Transverse colon (tissue), 4 donors: Measurements from ENCODE around the gene PTPN18. TPM values are rescaled to one million over a fixed set of nuclear protein-coding genes. Genes with fewer than 3 reads are reported as not detected.

ENCODE experiments used
- DNase-seq: peaks from one replicate; pipeline ENCODE4 v3.0.0-alpha.2; 2019
- H3K27ac ChIP-seq, 4 donors: fragments of 200-600 bp; sonication (generic); 2 replicates each; pipeline ENCODE4 v1.5.1; 2016 to 2018; ENCODE audit warnings: inconsistent platforms in 4 of 4
- H3K27me3 ChIP-seq: fragments of 200-600 bp; sonication (generic); 2 replicates; pipeline ENCODE4 v1.5.1; 2017; ENCODE audit warnings: inconsistent platforms
- H3K36me3 ChIP-seq, 4 donors: fragments of 200-600 bp; sonication (generic); 2 replicates each; pipeline ENCODE4 v1.5.1; 2017 to 2019; ENCODE audit warnings: inconsistent platforms in 4 of 4
- H3K4me1 ChIP-seq, 4 donors: fragments of 200-600 bp; sonication (generic); 2 replicates each; pipeline ENCODE4 v1.5.1; 2017 to 2020; ENCODE audit warnings: inconsistent platforms in 4 of 4
- H3K4me3 ChIP-seq, 4 donors: fragments of 200-600 bp; sonication (generic); 1 replicate in 1 of 4; 2 replicates in 3 of 4; pipeline versions ENCODE4 v1.5.1 to v1.6.1; 2017 to 2019; ENCODE audit warnings: inconsistent platforms in 4 of 4
- H3K9me3 ChIP-seq, 2 donors: fragments of 200-600 bp; sonication (generic); 2 replicates each; pipeline ENCODE4 v1.5.1; 2017 to 2019; ENCODE audit warnings: inconsistent platforms in 2 of 2
- EP300 ChIP-seq: sonication (generic); formaldehyde crosslinking; IDR thresholded peaks from one replicate; pipeline ENCODE4 v1.6.1; 2017; ENCODE audit warnings: antibody characterized with exemption, low read depth
- POLR2A ChIP-seq: fragments of 450-650 bp; IDR thresholded peaks from one replicate; pipeline ENCODE4 v1.6.1; 2016; ENCODE audit warnings: antibody characterized with exemption, mild to moderate bottlenecking, moderate library complexity
- POLR2AphosphoS5 ChIP-seq, 3 donors: sonication (generic); formaldehyde crosslinking; IDR thresholded peaks; one replicate each; pipeline ENCODE4 v1.6.1; 2016; ENCODE audit warnings: antibody characterized with exemption in 3 of 3
- WGBS, 2 donors: methylation state at CpG; one replicate each; pipeline ENCODE4 v1.1.5; 2018; ENCODE audit warnings: low coverage in 1 of 2; 5-methylcytosine and 5-hydroxymethylcytosine counted together
- in situ Hi-C, 4 donors: fragments of 200-750 bp; cut with MboI; loops; one replicate each; pipeline versions ENCODE4 v1.15.0 to v1.15.1; 2017; ENCODE audit warnings: low sequenced_read_pairs in 3 of 4, low pct_ligation_motif_present in 1 of 4, low pct_unique_long_range_greater_than_20kb in 1 of 4
- intact Hi-C: fragments of 100-400 bp; cut with DNase I; formaldehyde crosslinking; loops from one replicate; pipeline ENCODE4 v1.15.1; 2023; ENCODE audit warnings: low total_unique reads
- total RNA-seq, 4 donors: library from RNA; depleted of rRNA; stranded (reverse); fragments of >200 nt; gene quantifications; one replicate each; pipeline ENCODE4 v1.1.0, GENCODE V29; 2016
- TF ChIP-seq, protein P1 (sequence below), 5 experiments: fragments of 200-600 bp in 3 of 5; fragments of 450-650 bp in 2 of 5; sonication (generic) in 3 of 5; IDR thresholded peaks; 1 replicate in 2 of 5; 2 replicates in 3 of 5; pipeline ENCODE4 v1.5.1; 2016 to 2017; ENCODE audit warnings: antibody characterized with exemption in 5 of 5, inconsistent platforms in 3 of 5, mild to moderate bottlenecking in 2 of 5, moderate library complexity in 1 of 5

PTPN18 gene
- total RNA-seq, 4 donors from 2014 or later: 136 to 168 (median 148) TPM

DNA sequence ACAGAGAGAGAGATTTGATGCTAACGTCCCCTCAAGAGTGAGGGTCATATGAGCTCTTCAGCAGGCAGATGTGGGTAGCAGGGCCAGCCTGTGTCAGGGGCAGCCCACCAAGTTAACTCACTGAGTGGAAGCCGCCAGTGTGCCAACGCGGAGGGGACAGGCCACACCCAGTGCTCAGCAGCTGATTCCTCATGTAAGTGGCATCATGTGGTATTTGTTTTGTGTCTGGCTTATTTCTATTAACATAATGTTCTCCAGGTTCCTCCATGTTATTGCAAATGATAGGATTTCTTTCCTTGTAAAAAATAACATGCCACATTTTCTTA lies 9.2 kb upstream of the PTPN18 start:
- 83% methylated on average over 4 of the region's 4 CpGs; no CpG with 5 or more reads in 1 of the 2 donors for WGBS, 2 donors
- TF ChIP-seq EP300: no peak
- TF ChIP-seq, protein P1, sequence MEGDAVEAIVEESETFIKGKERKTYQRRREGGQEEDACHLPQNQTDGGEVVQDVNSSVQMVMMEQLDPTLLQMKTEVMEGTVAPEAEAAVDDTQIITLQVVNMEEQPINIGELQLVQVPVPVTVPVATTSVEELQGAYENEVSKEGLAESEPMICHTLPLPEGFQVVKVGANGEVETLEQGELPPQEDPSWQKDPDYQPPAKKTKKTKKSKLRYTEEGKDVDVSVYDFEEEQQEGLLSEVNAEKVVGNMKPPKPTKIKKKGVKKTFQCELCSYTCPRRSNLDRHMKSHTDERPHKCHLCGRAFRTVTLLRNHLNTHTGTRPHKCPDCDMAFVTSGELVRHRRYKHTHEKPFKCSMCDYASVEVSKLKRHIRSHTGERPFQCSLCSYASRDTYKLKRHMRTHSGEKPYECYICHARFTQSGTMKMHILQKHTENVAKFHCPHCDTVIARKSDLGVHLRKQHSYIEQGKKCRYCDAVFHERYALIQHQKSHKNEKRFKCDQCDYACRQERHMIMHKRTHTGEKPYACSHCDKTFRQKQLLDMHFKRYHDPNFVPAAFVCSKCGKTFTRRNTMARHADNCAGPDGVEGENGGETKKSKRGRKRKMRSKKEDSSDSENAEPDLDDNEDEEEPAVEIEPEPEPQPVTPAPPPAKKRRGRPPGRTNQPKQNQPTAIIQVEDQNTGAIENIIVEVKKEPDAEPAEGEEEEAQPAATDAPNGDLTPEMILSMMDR (IDR thresholded peaks at IDR 0.05): no peak
- TF ChIP-seq POLR2AphosphoS5 (IDR thresholded peaks at IDR 0.05): no peak
- TF ChIP-seq POLR2A: no peak
- no peak for DNase-seq
- H3K4me1 ChIP-seq: peaks cover 7 to 12% (median 10%) of the 10 kb centered on the region in 4 donors
- H3K36me3 ChIP-seq: peaks cover 0 to 28% (median 8%) of the 10 kb centered on the region in 4 donors
- no peaks in the 10 kb centered on the region for H3K27me3 ChIP-seq
- intact Hi-C loops: no loop called here
- in situ Hi-C loops: loop anchor here in 3 of 4 donors (25.0 kb wide), 3 partner anchors 184 to 741 kb away; partner anchors contain the start of gene FAM168B (in 1 of the 3)
- no peaks in the 10 kb centered on the region for H3K9me3 ChIP-seq
- no peak overlapping the region for H3K27ac ChIP-seq
- H3K4me3 ChIP-seq: no peak overlapping the region

DNA sequence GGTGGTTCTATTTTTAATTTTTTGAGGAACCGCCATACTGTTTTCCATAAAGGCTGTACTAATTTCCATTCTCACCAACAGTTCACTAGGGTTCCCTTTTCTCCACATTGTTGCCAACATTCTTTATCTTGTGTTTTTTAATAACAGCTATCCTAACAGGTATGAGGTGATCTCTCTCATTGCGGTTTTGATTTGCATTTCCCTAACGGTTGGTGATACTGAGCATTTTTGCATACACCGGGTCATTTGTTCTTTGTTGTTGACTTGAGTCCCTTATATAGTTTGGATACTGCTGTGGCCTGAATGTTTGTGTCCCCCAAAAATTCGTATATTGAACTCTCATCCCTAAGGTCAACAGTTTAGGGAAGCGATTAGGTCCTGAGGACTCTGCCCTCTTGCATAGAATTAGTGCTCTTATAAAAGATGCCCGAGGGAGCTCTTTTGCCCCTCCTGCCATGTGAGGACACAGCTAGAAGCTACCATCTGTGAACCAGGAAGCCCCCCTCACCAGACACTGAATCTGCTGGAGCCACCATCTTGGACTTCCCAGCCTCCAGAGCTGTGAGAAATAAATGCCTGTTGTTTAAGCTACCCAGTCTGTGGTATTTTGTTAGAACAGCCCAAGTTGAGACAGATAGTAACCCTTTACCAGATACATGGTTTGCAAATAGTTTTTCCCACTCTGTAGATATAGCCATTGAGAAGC lies 8.5 kb upstream of the PTPN18 start:
- in situ Hi-C loops: loop anchor here in 3 of 4 donors (25.0 kb wide), 3 partner anchors 185 to 740 kb away; partner anchors contain the start of gene FAM168B (in 1 of the 3)

DNA sequence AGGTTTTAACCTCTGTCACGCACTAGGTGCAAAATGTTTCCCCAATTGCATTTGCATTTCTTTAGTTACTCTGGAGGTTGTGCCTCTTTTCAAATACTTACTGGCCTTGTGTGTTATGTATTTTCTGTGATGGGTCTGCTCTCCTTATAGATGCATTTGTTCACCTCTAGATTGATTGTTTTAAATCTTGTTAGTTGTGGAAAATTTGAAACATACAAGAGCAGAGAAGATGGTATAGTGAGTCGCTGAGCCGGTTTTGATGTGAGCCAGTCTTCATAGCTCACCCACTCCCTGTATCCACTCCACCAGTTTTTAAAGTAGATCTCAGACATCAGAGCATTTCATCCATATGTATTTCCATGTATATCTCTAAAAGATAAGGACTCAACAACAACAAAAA lies 6.7 kb upstream of the PTPN18 start:
- in situ Hi-C loops (loop anchor here in 3 of 4 donors (25.0 kb wide), 3 partner anchors 187 to 738 kb away; partner anchors contain the start of gene FAM168B (in 1 of the 3)), intact Hi-C loops (no loop called here)
- no peak for TF ChIP-seq POLR2AphosphoS5 (IDR thresholded peaks at IDR 0.05)
- no peak for TF ChIP-seq POLR2A
- TF ChIP-seq EP300: no peak
- TF ChIP-seq, protein P1 (IDR thresholded peaks at IDR 0.05): no peak
- H3K27ac ChIP-seq: no peak overlapping the region
- no peak overlapping the region for H3K4me3 ChIP-seq
- 90 to 95% methylated on average over 3 of the region's 3 CpGs for WGBS, 2 donors
- no peaks in the 10 kb centered on the region for H3K9me3 ChIP-seq
- peaks cover 0 to 28% (median 8%) of the 10 kb centered on the region in 4 donors for H3K36me3 ChIP-seq
- peaks cover 0 to 5% (median 1%) of the 10 kb centered on the region in 4 donors for H3K4me1 ChIP-seq
- H3K27me3 ChIP-seq: no peaks in the 10 kb centered on the region
- DNase-seq: no peak

More for the DNA sequence above, 8.5 kb upstream of the PTPN18 start:
- no peaks in the 10 kb centered on the region for H3K9me3 ChIP-seq
- H3K27ac ChIP-seq: no peak overlapping the region
- 83 to 96% methylated on average over 3 to 7 of the region's 7 CpGs for WGBS, 2 donors
- H3K4me1 ChIP-seq: peaks cover 7 to 12% (median 10%) of the 10 kb centered on the region in 4 donors
- intact Hi-C loops: no loop called here
- H3K4me3 ChIP-seq: no peak overlapping the region
- H3K36me3 ChIP-seq: peaks cover 0 to 28% (median 8%) of the 10 kb centered on the region in 4 donors
- no peak for TF ChIP-seq EP300
- no peak for TF ChIP-seq POLR2AphosphoS5 (IDR thresholded peaks at IDR 0.05)
- no peak for TF ChIP-seq POLR2A
- TF ChIP-seq, protein P1 (IDR thresholded peaks at IDR 0.05): no peak
- DNase-seq: no peak
- H3K27me3 ChIP-seq: no peaks in the 10 kb centered on the region

DNA sequence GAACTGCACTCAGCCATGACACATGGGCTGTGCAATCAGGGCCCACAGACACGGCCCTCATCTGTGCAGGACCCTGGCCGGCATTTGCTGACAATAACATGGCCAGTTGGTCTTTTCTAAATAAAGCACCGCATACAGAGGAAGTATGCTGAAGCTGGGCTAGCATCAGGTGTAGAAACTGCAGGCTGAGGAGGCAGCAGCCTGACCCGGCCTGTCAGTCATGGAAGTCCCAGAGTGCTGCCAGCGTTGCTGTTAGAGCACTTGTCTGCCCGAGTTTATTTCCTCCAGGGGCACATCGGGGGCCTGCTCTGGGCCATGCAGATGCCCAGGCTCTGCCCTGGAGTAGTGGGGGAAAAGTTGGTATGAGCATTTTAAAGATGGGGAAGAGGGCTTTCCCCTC lies 4.1 kb upstream of the PTPN18 start:
- WGBS, 2 donors: 74% methylated on average over 7 of the region's 7 CpGs; no CpG with 5 or more reads in 1 of the 2 donors
- no peaks in the 10 kb centered on the region for H3K27me3 ChIP-seq
- no peak for TF ChIP-seq POLR2AphosphoS5 (IDR thresholded peaks at IDR 0.05)
- TF ChIP-seq, protein P1 (IDR thresholded peaks at IDR 0.05): no peak
- no peak for TF ChIP-seq EP300
- no peak for TF ChIP-seq POLR2A
- peaks cover 6 to 15% (median 8%) of the 10 kb centered on the region in 4 donors for H3K4me1 ChIP-seq
- intact Hi-C loops: no loop called here
- no peaks in the 10 kb centered on the region for H3K9me3 ChIP-seq
- H3K36me3 ChIP-seq: peaks cover 0 to 13% (median 1%) of the 10 kb centered on the region in 4 donors
- in situ Hi-C loops: no loop called here
- no peak for DNase-seq
- no peak overlapping the region for H3K27ac ChIP-seq
- no peak overlapping the region for H3K4me3 ChIP-seq
